Mesothelial cell of epicardium (in vitro differentiated cells): Measurements from ENCODE around the gene CASK. TPM values are rescaled to one million over a fixed set of nuclear protein-coding genes. Genes with fewer than 3 reads are reported as not detected.

Source experiments
- DNase-seq, 2 experiments: peaks; one replicate each; pipeline ENCODE4 v3.0.0; 2021; ENCODE audit warnings: low spot score in 2 of 2; ENCODE audit not compliant: unreplicated experiment in 2 of 2
- H3K27ac Mint-ChIP-seq: 2 replicates; pipeline ENCODE4 v1.8.0; 2021; ENCODE audit warnings: mixed read lengths
- H3K27me3 Mint-ChIP-seq: 2 replicates; pipeline ENCODE4 v1.8.0; 2021; ENCODE audit warnings: low read depth, mixed read lengths
- H3K36me3 Mint-ChIP-seq: 2 replicates; pipeline ENCODE4 v1.8.0; 2021; ENCODE audit warnings: mixed read lengths
- H3K4me1 Mint-ChIP-seq: 2 replicates; pipeline ENCODE4 v1.8.0; 2021; ENCODE audit warnings: mixed read lengths
- H3K4me3 Mint-ChIP-seq: 2 replicates; pipeline ENCODE4 v1.8.0; 2021; ENCODE audit warnings: mild to moderate bottlenecking, moderate library complexity, mixed read lengths
- H3K9me3 Mint-ChIP-seq: 2 replicates; pipeline ENCODE4 v1.8.0; 2021; ENCODE audit warnings: mixed read lengths
- CTCF ChIP-seq: fragments of 200-600 bp; sonication (generic); IDR thresholded peaks from one replicate; pipeline ENCODE4 v1.5.0; 2021; ENCODE audit warnings: antibody characterized with exemption; ENCODE audit not compliant: unreplicated experiment
- total RNA-seq: library from RNA; stranded (reverse); gene quantifications from 3 replicates; pipeline ENCODE4 v1.2.1, GENCODE V29; 2021

CASK gene
- total RNA-seq, 1 donor from 2014 or later, result 70.3 TPM

GRCh38 chrX:41781500-41781899 lies 141.9 kb downstream of the CASK start:
- TF ChIP-seq CTCF, result peak; percentile 59
- Mint-ChIP-seq H3K4me3 (no peak overlapping the region), H3K27me3 (no peaks in the 10 kb centered on the region), H3K4me1 (peaks cover 6% of the 10 kb centered on the region), H3K27ac (no peak overlapping the region), H3K9me3 (peaks cover 13% of the 10 kb centered on the region), H3K36me3 (peaks cover 10% of the 10 kb centered on the region)
- DNase-seq, result no peak

DNA sequence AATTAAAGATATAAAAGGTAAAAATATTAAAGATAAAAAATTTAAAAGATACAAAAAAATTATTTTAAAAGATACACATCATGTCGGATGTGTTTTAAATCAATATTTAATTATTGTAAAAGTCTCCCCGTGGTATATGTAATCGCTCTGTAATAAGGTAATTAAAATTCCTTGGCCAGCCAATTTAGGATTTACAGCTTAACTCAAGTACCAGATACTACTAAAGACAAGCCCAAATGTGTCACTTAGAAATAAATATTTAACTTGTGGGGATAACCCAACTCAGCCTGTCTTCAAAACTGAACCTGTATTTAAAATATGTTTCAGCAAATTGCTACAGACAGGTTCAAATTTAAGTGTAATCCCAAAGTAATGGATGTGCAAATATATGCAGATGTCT lies 143.4 kb downstream of the CASK start:
- DNase-seq, result no peak
- Mint-ChIP-seq H3K9me3 (peaks cover 11% of the 10 kb centered on the region), H3K4me1 (peaks cover 6% of the 10 kb centered on the region), H3K27me3 (no peaks in the 10 kb centered on the region), H3K4me3 (no peak overlapping the region), H3K27ac (no peak overlapping the region), H3K36me3 (peaks cover 5% of the 10 kb centered on the region)
- no peak for TF ChIP-seq CTCF

- no peak for DNase-seq
- Mint-ChIP-seq H3K27me3 (no peaks in the 10 kb centered on the region), H3K27ac (peak overlapping the region; percentile 26), H3K4me3 (no peak overlapping the region), H3K36me3 (peaks cover 3% of the 10 kb centered on the region), H3K4me1 (peaks cover 6% of the 10 kb centered on the region), H3K9me3 (peaks cover 11% of the 10 kb centered on the region)
- TF ChIP-seq CTCF, result no peak
Observed at GRCh38 chrX:41779030-41779564, 144.3 kb downstream of the CASK start.

- Mint-ChIP-seq H3K4me3 (no peak overlapping the region), H3K27me3 (no peaks in the 10 kb centered on the region), H3K4me1 (no peaks in the 10 kb centered on the region), H3K9me3 (peaks cover 19% of the 10 kb centered on the region), H3K36me3 (no peaks in the 10 kb centered on the region), H3K27ac (no peak overlapping the region)
- DNase-seq, result no peak
- TF ChIP-seq CTCF, result no peak
Observed at GRCh38 chrX:41761702-41762101, 161.7 kb downstream of the CASK start.

- H3K9me3 Mint-ChIP-seq, result peaks cover 19% of the 10 kb centered on the region
- no peaks in the 10 kb centered on the region for H3K4me1 Mint-ChIP-seq
- H3K27ac Mint-ChIP-seq, result no peak overlapping the region
- TF ChIP-seq CTCF, result no peak
- no peaks in the 10 kb centered on the region for H3K27me3 Mint-ChIP-seq
- no peak for DNase-seq
- H3K36me3 Mint-ChIP-seq, result no peaks in the 10 kb centered on the region
- H3K4me3 Mint-ChIP-seq, result no peak overlapping the region
Observed at GRCh38 chrX:41761169-41761568, 162.2 kb downstream of the CASK start.

- Mint-ChIP-seq H3K4me3 (no peak overlapping the region), H3K4me1 (no peaks in the 10 kb centered on the region), H3K9me3 (peaks cover 30% of the 10 kb centered on the region), H3K36me3 (no peaks in the 10 kb centered on the region), H3K27ac (no peak overlapping the region), H3K27me3 (no peaks in the 10 kb centered on the region)
- TF ChIP-seq CTCF, result no peak
- no peak for DNase-seq
Observed at GRCh38 chrX:41759817-41760216, 163.5 kb downstream of the CASK start.
